GM12878 (cell line): ENCODE data around the gene PRTN3. TPM values are rescaled to one million over a fixed set of nuclear protein-coding genes. Genes with fewer than 3 reads are reported as not detected.
A peak's percentile ranks its signal among the peaks of the same experiment; 100 is the strongest.

ENCODE experiments used
- BCL11A ChIP-seq: IDR thresholded peaks from 2 replicates; pipeline ENCODE4 v1.6.1; 2011; ENCODE audit warnings: low read depth, low read length
- CHD2 ChIP-seq: IDR thresholded peaks from 2 replicates; pipeline ENCODE4 v1.6.1; 2011; ENCODE audit warnings: low read depth, low read length, improper control_type of control experiment, borderline replicate concordance
- CREM ChIP-seq: IDR thresholded peaks from 2 replicates; pipeline ENCODE4 v1.6.1; 2014; ENCODE audit warnings: antibody characterized with exemption, low read depth
- ETV6 ChIP-seq, 2 experiments: fragments of 450-650 bp in 1 of 2; IDR thresholded peaks in 1 of 2; conservative IDR thresholded peaks in 1 of 2; 2 replicates each; pipeline ENCODE4 v1.6.1; 2014; ENCODE audit warnings: antibody characterized with exemption in 1 of 2, borderline replicate concordance in 1 of 2, low read depth in 1 of 2, mild to moderate bottlenecking in 1 of 2, moderate library complexity in 1 of 2
- GABPA ChIP-seq: IDR thresholded peaks from 2 replicates; pipeline ENCODE4 v1.6.1; 2014; ENCODE audit warnings: antibody characterized with exemption, low read depth, mild to moderate bottlenecking, inconsistent platforms
- IKZF2 ChIP-seq, 2 experiments: fragments of 450-650 bp; IDR thresholded peaks; 2 replicates each; pipeline ENCODE4 v1.6.1; 2017; ENCODE audit warnings: mild to moderate bottlenecking in 2 of 2, moderate library complexity in 2 of 2
- JUND ChIP-seq: IDR thresholded peaks from 2 replicates; pipeline ENCODE4 v1.6.1; 2012; ENCODE audit warnings: low read depth, mild to moderate bottlenecking, low read length, improper control_type of control experiment, moderate library complexity
- KLF5 ChIP-seq: fragments of 450-650 bp; IDR thresholded peaks from 2 replicates; pipeline ENCODE4 v1.6.1; 2014; ENCODE audit warnings: mild to moderate bottlenecking; ENCODE audit not compliant: partially characterized antibody
- MTA3 ChIP-seq: IDR thresholded peaks from 2 replicates; pipeline ENCODE4 v1.6.1; 2012; ENCODE audit warnings: low read length, inconsistent platforms, borderline replicate concordance
- MXI1 ChIP-seq: fragments of 150-350 bp; IDR thresholded peaks from 2 replicates; pipeline ENCODE4 v1.6.1; 2011; ENCODE audit warnings: low read depth, mild to moderate bottlenecking, inconsistent platforms, low read length, improper control_type of control experiment
- MYB ChIP-seq: fragments of 150-350 bp; IDR thresholded peaks from 2 replicates; pipeline ENCODE4 v1.6.1; 2014; ENCODE audit warnings: mild to moderate bottlenecking, low read depth, low read length, borderline replicate concordance
- NFXL1 ChIP-seq: fragments of 450-650 bp; IDR thresholded peaks from 2 replicates; pipeline ENCODE4 v1.6.1; 2017; ENCODE audit warnings: antibody characterized with exemption, mild to moderate bottlenecking, borderline replicate concordance
- NR2C2 ChIP-seq: IDR thresholded peaks from 2 replicates; pipeline ENCODE4 v1.6.1; 2011; ENCODE audit warnings: borderline replicate concordance, low read depth; ENCODE audit not compliant: control insufficient read depth, insufficient read length
- RCOR1 ChIP-seq: conservative IDR thresholded peaks from 2 replicates; pipeline ENCODE4 v1.6.1; 2012; ENCODE audit warnings: low read depth, low read length, improper control_type of control experiment
- RELA ChIP-seq: fragments of 450-650 bp; IDR thresholded peaks from 2 replicates; pipeline ENCODE4 v1.8.0; 2014; ENCODE audit warnings: borderline replicate concordance; ENCODE audit not compliant: partially characterized antibody
- SMC3 ChIP-seq: IDR thresholded peaks from 2 replicates; pipeline ENCODE4 v1.6.1; 2011; ENCODE audit warnings: low read length, improper control_type of control experiment, borderline replicate concordance
- SUPT20H ChIP-seq: IDR thresholded peaks from 2 replicates; pipeline ENCODE4 v1.6.1; 2011; ENCODE audit warnings: low read depth, mild to moderate bottlenecking, low read length, moderate library complexity, borderline replicate concordance; ENCODE audit not compliant: control insufficient read depth
- TBL1XR1 ChIP-seq: IDR thresholded peaks from 2 replicates; pipeline ENCODE4 v1.6.1; 2012; ENCODE audit warnings: low read depth, low read length, improper control_type of control experiment
- TCF7 ChIP-seq: IDR thresholded peaks from 2 replicates; pipeline ENCODE4 v1.6.1; 2014; ENCODE audit warnings: antibody characterized with exemption, borderline replicate concordance
- ZNF207 ChIP-seq: fragments of 450-650 bp; IDR thresholded peaks from 2 replicates; pipeline ENCODE4 v1.6.1; 2014; ENCODE audit warnings: antibody characterized with exemption, mild to moderate bottlenecking, borderline replicate concordance
- ZNF384 ChIP-seq: IDR thresholded peaks from 2 replicates; pipeline ENCODE4 v1.6.1; 2012; ENCODE audit warnings: low read depth, mild to moderate bottlenecking, low read length, improper control_type of control experiment, borderline replicate concordance
- ZNF622 ChIP-seq: fragments of 450-650 bp; IDR thresholded peaks from 2 replicates; pipeline ENCODE4 v1.6.1; 2017; ENCODE audit warnings: mild to moderate bottlenecking, inconsistent platforms
- polyA plus RNA-seq, 11 experiments: library from polyadenylated mRNA; depleted of rRNA in 4 of 11; unstranded in 6 of 11; stranded (reverse) in 5 of 11; fragments of >200 nt; fragmentation: Nextera tagmentation in 4 of 11; fragmentation: Illumina TruSeq in 1 of 11; extraction: Ambion mirVana in 4 of 11; extraction: Trizol in 1 of 11; gene quantifications; 1 replicate in 1 of 11; 2 replicates in 10 of 11; pipeline versions ENCODE4 v1.2.1 to v1.2.3, GENCODE V29; 2011 to 2016; ENCODE audit warnings: inconsistent platforms in 2 of 11, missing spikeins in 2 of 11, low read depth in 1 of 11
- total RNA-seq, 4 experiments: library from RNA; depleted of rRNA in 3 of 4; stranded (reverse); fragments of >200 nt in 3 of 4; fragmentation: Illumina TruSeq in 1 of 4; extraction: Trizol in 1 of 4; gene quantifications; 2 replicates each; pipeline versions ENCODE4 v1.2.1 to v1.2.3, GENCODE V29; 2013 to 2021
- TF ChIP-seq, protein P1 (sequence below): fragments of 450-650 bp; IDR thresholded peaks from 2 replicates; pipeline ENCODE4 v1.6.1; 2016; ENCODE audit warnings: mild to moderate bottlenecking
- TF ChIP-seq, protein P2 (sequence below): IDR thresholded peaks from 2 replicates; pipeline ENCODE4 v1.6.1; 2011; ENCODE audit warnings: mild to moderate bottlenecking, low read depth, low read length, moderate library complexity; ENCODE audit not compliant: insufficient replicate concordance
- TF ChIP-seq, protein P3 (sequence below): fragments of 450-650 bp; IDR thresholded peaks from 2 replicates; pipeline ENCODE4 v1.6.1; 2017; ENCODE audit warnings: mild to moderate bottlenecking, low read depth, inconsistent platforms; ENCODE audit not compliant: poor library complexity, severe bottlenecking

PRTN3 gene
- total and polyA plus RNA-seq, 10 of the 15 experiments (the other 5 are each of a cell fraction or from before 2014, with no cell fraction given), result 0.08 TPM; not detected in 9

DNA sequence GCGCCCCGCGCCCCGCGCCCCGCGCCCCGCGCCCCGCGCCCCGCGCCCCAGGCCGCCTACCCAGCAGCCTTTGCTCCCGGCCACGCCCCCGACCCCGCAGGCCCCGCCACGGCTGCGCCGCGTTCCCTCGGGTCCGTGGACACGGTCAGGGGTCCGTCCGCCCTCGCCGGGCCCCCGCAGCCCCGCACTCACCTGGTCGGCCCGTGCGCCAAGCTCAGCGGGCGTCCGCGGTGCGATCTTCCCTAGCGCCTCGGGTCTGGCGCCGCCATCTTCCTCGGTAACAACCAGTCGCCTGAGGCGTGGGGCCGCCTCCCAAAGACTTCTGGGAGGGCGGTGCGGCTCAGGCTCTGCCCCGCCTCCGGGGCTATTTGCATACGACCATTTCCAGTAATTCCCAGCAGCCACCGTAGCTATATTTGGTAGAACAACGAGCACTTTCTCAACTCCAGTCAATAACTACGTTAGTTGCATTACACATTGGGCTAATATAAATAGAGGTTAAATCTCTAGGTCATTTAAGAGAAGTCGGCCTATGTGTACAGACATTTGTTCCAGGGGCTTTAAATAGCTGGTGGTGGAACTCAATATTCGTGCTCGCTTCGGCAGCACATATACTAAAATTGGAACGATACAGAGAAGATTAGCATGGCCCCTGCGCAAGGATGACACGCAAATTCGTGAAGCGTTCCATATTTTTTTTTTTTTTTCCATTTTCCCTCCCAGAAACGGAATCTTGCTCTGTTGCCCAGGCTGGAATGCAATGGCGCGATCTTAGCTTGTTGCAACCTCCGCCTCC lies 52.3 kb downstream of the PRTN3 start, which contains the start of the genes MED16 and RNU6-9 (continued):
- TF ChIP-seq SUPT20H (no peak), ZNF622 (no peak), RCOR1 (no peak), MYB (no peak), KLF5 (peak; percentile 46), ETV6 (conservative IDR thresholded peaks at IDR 0.05 in 1 of 2, IDR thresholded peaks at IDR 0.05 in 1 of 2; ENCODE audit: borderline replicate concordance in 1 of 2, low read depth in 1 of 2) (no peak), NR2C2 (no peak), TBL1XR1 (peak; percentile 76; the same call in 1 of the 2 replicates), MTA3 (no peak), TCF7 (no peak), MXI1 (no peak), CHD2 (no peak), SMC3 (no peak), ZNF384 (no peak), NFXL1 (no peak), CREM (no peak; the same call in 1 of the 2 replicates), ZNF207 (peak; percentile 89), GABPA (no peak), IKZF2 (IDR thresholded peaks at IDR 0.05) (peak; percentile 56 to 60), JUND (no peak), BCL11A (no peak), RELA (peak; percentile 48)
- TF ChIP-seq, protein P1, sequence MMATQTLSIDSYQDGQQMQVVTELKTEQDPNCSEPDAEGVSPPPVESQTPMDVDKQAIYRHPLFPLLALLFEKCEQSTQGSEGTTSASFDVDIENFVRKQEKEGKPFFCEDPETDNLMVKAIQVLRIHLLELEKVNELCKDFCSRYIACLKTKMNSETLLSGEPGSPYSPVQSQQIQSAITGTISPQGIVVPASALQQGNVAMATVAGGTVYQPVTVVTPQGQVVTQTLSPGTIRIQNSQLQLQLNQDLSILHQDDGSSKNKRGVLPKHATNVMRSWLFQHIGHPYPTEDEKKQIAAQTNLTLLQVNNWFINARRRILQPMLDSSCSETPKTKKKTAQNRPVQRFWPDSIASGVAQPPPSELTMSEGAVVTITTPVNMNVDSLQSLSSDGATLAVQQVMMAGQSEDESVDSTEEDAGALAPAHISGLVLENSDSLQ, result no peak
- TF ChIP-seq, protein P2, sequence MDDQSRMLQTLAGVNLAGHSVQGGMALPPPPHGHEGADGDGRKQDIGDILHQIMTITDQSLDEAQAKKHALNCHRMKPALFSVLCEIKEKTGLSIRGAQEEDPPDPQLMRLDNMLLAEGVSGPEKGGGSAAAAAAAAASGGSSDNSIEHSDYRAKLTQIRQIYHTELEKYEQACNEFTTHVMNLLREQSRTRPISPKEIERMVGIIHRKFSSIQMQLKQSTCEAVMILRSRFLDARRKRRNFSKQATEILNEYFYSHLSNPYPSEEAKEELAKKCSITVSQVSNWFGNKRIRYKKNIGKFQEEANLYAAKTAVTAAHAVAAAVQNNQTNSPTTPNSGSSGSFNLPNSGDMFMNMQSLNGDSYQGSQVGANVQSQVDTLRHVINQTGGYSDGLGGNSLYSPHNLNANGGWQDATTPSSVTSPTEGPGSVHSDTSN, result no peak
- TF ChIP-seq, protein P3, sequence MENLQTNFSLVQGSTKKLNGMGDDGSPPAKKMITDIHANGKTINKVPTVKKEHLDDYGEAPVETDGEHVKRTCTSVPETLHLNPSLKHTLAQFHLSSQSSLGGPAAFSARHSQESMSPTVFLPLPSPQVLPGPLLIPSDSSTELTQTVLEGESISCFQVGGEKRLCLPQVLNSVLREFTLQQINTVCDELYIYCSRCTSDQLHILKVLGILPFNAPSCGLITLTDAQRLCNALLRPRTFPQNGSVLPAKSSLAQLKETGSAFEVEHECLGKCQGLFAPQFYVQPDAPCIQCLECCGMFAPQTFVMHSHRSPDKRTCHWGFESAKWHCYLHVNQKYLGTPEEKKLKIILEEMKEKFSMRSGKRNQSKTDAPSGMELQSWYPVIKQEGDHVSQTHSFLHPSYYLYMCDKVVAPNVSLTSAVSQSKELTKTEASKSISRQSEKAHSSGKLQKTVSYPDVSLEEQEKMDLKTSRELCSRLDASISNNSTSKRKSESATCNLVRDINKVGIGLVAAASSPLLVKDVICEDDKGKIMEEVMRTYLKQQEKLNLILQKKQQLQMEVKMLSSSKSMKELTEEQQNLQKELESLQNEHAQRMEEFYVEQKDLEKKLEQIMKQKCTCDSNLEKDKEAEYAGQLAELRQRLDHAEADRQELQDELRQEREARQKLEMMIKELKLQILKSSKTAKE, result peak; percentile 90
